Adrenal gland (tissue), 12 donors: Measurements from ENCODE around the gene FDXACB1. TPM values are rescaled to one million over a fixed set of nuclear protein-coding genes. Genes with fewer than 3 reads are reported as not detected.
A peak's percentile ranks its signal among the peaks of the same experiment; 100 is the strongest.

ENCODE experiments used
- DNase-seq, 7 donors: peaks; one replicate each; pipeline ENCODE4 v3.0.0-alpha.2; 2019 to 2020
- H3K27ac ChIP-seq, 5 donors: fragments of 200-600 bp; sonication (generic) in 4 of 5; 1 replicate in 3 of 5; 2 replicates in 2 of 5; pipeline versions ENCODE4 v1.5.1 to v1.8.0; 2016 to 2020; ENCODE audit warnings: mild to moderate bottlenecking in 1 of 5
- H3K27me3 ChIP-seq: fragments of 200-600 bp; 2 replicates; pipeline ENCODE4 v1.8.0; 2021
- H3K36me3 ChIP-seq, 2 donors: fragments of 200-600 bp; replicated peaks in 1 of 2; 1 replicate in 1 of 2; 2 replicates in 1 of 2; pipeline versions ENCODE4 v1.5.1 to v1.8.0; 2018 to 2022
- H3K4me1 ChIP-seq, 2 donors: fragments of 200-600 bp; replicated peaks in 1 of 2; 1 replicate in 1 of 2; 2 replicates in 1 of 2; pipeline versions ENCODE4 v1.5.1 to v1.8.0; 2018 to 2021
- H3K4me3 ChIP-seq, 4 donors: fragments of 200-600 bp; sonication (generic) in 3 of 4; one replicate each; pipeline ENCODE4 v1.5.1; 2016 to 2018
- H3K9me3 ChIP-seq, 3 donors: fragments of 200-600 bp; sonication (generic) in 1 of 3; replicated peaks in 1 of 3; 1 replicate in 2 of 3; 2 replicates in 1 of 3; pipeline versions ENCODE4 v1.5.1 to v1.8.0; 2016 to 2021
- POLR2A ChIP-seq, 2 donors: fragments of 450-650 bp; IDR thresholded peaks; one replicate each; pipeline ENCODE4 v1.6.1; 2017; ENCODE audit warnings: antibody characterized with exemption in 2 of 2, mild to moderate bottlenecking in 2 of 2, moderate library complexity in 1 of 2
- WGBS, 4 donors: extraction: QIAGEN DNeasy Blood & Tissue Kit in 2 of 4; methylation state at CpG; one replicate each; pipeline versions ENCODE4 v1.1.5 to v1.1.7; 2013 to 2017; 5-methylcytosine and 5-hydroxymethylcytosine counted together
- intact Hi-C, 2 donors: fragments of 100-400 bp; cut with DNase I; formaldehyde crosslinking; loops; one replicate each; pipeline versions ENCODE4 v1.14.1 to v1.15.0; 2022 to 2023
- polyA plus RNA-seq, 3 donors: library from polyadenylated mRNA; stranded (reverse); fragments of 200-250 nt in 2 of 3; fragments of 350-450 nt in 1 of 3; fragmentation: Illumina TruSeq in 1 of 3; extraction: RNeasy Lipid Tissue Mini Kit (QIAGEN cat#74804) in 1 of 3; gene quantifications; one replicate each; pipeline ENCODE4 v1.2.3, GENCODE V29; 2013 to 2014
- total RNA-seq, 9 donors: library from RNA; depleted of rRNA in 4 of 9; stranded (reverse); fragments of >200 nt in 4 of 9; fragments of 120-200 nt in 1 of 9; fragmentation: NEBNext Ultra II Directional in 1 of 9; extraction: Animal tissue kit (Norgen Biotek cat#: 25700) in 1 of 9; gene quantifications; one replicate each; pipeline versions ENCODE4 v1.1.0 to v1.2.4, GENCODE V29; 2013 to 2023
- TF ChIP-seq, protein P1 (sequence below), 6 experiments: fragments of 450-650 bp in 4 of 6; fragments of 200-600 bp in 2 of 6; sonication (generic) in 1 of 6; IDR thresholded peaks; 1 replicate in 5 of 6; 2 replicates in 1 of 6; pipeline versions ENCODE4 v1.5.1 to v1.8.0; 2016 to 2021; ENCODE audit warnings: antibody characterized with exemption in 6 of 6, mild to moderate bottlenecking in 2 of 6, moderate library complexity in 1 of 6
- donor health status: healthy with polysubstance abuse.
- donor health status: Bipolar disorder and iron deficiency.
- donor health status: DM: yes; HTN: yes; CAD: no.
- donor health status: DM: no; HTN: no; CAD: no.
- donor health status: DM: no; HTN: no; CAD: no.
- donor health status: DM: yes; HTN: yes; CAD: no.

FDXACB1 gene
- total and polyA plus RNA-seq, 12 donors = 2.3 to 6.3 (median 3.7) TPM

DNA sequence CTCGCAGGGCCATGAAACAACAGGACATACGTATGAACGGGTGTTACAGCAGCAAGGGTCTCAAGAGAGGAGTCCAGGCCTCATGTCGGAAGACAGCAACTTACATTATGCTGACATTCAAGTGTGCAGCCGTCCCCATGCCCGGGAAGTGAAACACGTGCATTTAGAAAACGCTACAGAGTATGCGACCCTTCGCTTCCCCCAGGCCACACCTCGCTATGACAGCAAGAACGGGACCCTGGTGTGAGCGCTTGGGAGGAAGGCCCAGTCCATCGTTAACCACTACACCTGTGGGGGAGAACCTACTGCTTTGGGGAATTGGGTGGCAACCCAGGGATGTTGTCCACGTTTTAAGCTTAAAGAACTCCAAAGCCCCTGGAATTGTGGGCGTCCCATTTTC is 47.0 kb upstream of the FDXACB1 start:
- peaks cover 15 to 28% of the 10 kb centered on the region in 2 donors for H3K4me1 ChIP-seq
- 90 to 98% (median 95%) methylated on average over 12 to 16 of the region's 16 CpGs for WGBS, 4 donors
- peak in 1 of 7 donors; percentile 28 for DNase-seq
- H3K27me3 ChIP-seq = no peaks in the 10 kb centered on the region
- intact Hi-C loops = loop anchor here in 1 of 2 donors (10.0 kb wide), 1 partner anchor 51 kb away; the partner anchor contains the start of genes ALG9, CFAP68 and FDXACB1
- no peaks in the 10 kb centered on the region for H3K9me3 ChIP-seq
- H3K4me3 ChIP-seq = peak overlapping the region in 1 of 4 donors; percentile 58
- H3K27ac ChIP-seq = peak overlapping the region in 4 of 5 donors; percentile 85 to 95 (median 88)
- TF ChIP-seq, protein P1, sequence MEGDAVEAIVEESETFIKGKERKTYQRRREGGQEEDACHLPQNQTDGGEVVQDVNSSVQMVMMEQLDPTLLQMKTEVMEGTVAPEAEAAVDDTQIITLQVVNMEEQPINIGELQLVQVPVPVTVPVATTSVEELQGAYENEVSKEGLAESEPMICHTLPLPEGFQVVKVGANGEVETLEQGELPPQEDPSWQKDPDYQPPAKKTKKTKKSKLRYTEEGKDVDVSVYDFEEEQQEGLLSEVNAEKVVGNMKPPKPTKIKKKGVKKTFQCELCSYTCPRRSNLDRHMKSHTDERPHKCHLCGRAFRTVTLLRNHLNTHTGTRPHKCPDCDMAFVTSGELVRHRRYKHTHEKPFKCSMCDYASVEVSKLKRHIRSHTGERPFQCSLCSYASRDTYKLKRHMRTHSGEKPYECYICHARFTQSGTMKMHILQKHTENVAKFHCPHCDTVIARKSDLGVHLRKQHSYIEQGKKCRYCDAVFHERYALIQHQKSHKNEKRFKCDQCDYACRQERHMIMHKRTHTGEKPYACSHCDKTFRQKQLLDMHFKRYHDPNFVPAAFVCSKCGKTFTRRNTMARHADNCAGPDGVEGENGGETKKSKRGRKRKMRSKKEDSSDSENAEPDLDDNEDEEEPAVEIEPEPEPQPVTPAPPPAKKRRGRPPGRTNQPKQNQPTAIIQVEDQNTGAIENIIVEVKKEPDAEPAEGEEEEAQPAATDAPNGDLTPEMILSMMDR (IDR thresholded peaks at IDR 0.05) = no peak
- no peak for TF ChIP-seq POLR2A (IDR thresholded peaks at IDR 0.05)
- H3K36me3 ChIP-seq = no peaks in the 10 kb centered on the region

DNA sequence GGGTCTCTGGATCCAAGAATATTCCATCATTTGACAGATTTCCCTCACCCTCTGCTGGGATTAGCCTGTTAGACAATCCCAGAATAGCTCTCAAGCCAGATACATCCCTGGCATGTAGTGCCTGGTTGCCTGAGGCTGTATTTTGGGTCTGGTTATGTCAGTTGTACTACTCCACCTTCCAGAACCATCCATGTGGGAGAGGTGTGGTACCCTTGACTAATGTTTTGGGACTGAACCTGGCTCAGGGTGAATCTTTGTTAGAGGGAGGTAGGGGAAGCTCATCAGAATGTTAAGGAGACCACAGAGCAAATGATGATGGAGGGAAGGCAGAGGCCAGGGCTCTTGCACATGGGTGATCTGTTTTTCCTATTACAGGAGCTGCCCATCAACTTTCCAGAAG is 45.0 kb upstream of the FDXACB1 start:
- Histone ChIP-seq H3K9me3 (no peaks in the 10 kb centered on the region), H3K36me3 (no peaks in the 10 kb centered on the region), H3K27me3 (no peaks in the 10 kb centered on the region), H3K27ac (peak overlapping the region in 4 of 5 donors; percentile 46 to 76 (median 55)), H3K4me3 (no peak overlapping the region), H3K4me1 (peaks cover 15 to 28% of the 10 kb centered on the region in 2 donors)
- TF ChIP-seq POLR2A (IDR thresholded peaks at IDR 0.05) = no peak
- TF ChIP-seq, protein P1 (IDR thresholded peaks at IDR 0.05) = no peak
- intact Hi-C loops = loop anchor here in 1 of 2 donors (10.0 kb wide), 1 partner anchor 49 kb away; the partner anchor contains the start of genes ALG9, CFAP68 and FDXACB1
- DNase-seq = no peak

- Histone ChIP-seq H3K9me3 (no peaks in the 10 kb centered on the region), H3K4me3 (no peak overlapping the region), H3K4me1 (peaks cover 15 to 28% of the 10 kb centered on the region in 2 donors), H3K36me3 (no peaks in the 10 kb centered on the region), H3K27me3 (no peaks in the 10 kb centered on the region), H3K27ac (peak overlapping the region in 4 of 5 donors; percentile 46 to 76 (median 55))
- no peak for TF ChIP-seq POLR2A (IDR thresholded peaks at IDR 0.05)
- TF ChIP-seq, protein P1 (IDR thresholded peaks at IDR 0.05) = no peak
- DNase-seq = no peak
- 35 to 49% (median 46%) methylated on average over 5 of the region's 5 CpGs for WGBS, 4 donors
- intact Hi-C loops = loop anchor here in 1 of 2 donors (10.0 kb wide), 1 partner anchor 49 kb away; the partner anchor contains the start of genes ALG9, CFAP68 and FDXACB1
These were observed 44.4 kb upstream of the FDXACB1 start for GRCh38 chr11:111923351-111923788.

- no peak overlapping the region for H3K4me3 ChIP-seq
- no peaks in the 10 kb centered on the region for H3K27me3 ChIP-seq
- peak overlapping the region in 4 of 5 donors; percentile 46 to 76 (median 55) for H3K27ac ChIP-seq
- TF ChIP-seq POLR2A (IDR thresholded peaks at IDR 0.05) = no peak
- TF ChIP-seq, protein P1 (IDR thresholded peaks at IDR 0.05) = no peak
- H3K4me1 ChIP-seq = peaks cover 15 to 28% of the 10 kb centered on the region in 2 donors
- H3K9me3 ChIP-seq = no peaks in the 10 kb centered on the region
- no peaks in the 10 kb centered on the region for H3K36me3 ChIP-seq
- DNase-seq = peak in 5 of 7 donors; percentile 75 to 88 (median 80)
- intact Hi-C loops = loop anchor here in 1 of 2 donors (10.0 kb wide), 1 partner anchor 48 kb away; the partner anchor contains the start of genes ALG9, CFAP68 and FDXACB1
- 1 to 15% (median 13%) methylated on average over 2 of the region's 2 CpGs for WGBS, 4 donors
These were observed 43.8 kb upstream of the FDXACB1 start for GRCh38 chr11:111922803-111923202.
